ENCODE results near the gene SLCO4C1. TPM values are rescaled to one million over a fixed set of nuclear protein-coding genes. Genes with fewer than 3 reads are reported as not detected.
A peak's percentile ranks its signal among the peaks of the same experiment; 100 is the strongest.

SLCO4C1 gene
- total RNA-seq, 1 donor from 2014 or later, result 0.23 TPM

DNA sequence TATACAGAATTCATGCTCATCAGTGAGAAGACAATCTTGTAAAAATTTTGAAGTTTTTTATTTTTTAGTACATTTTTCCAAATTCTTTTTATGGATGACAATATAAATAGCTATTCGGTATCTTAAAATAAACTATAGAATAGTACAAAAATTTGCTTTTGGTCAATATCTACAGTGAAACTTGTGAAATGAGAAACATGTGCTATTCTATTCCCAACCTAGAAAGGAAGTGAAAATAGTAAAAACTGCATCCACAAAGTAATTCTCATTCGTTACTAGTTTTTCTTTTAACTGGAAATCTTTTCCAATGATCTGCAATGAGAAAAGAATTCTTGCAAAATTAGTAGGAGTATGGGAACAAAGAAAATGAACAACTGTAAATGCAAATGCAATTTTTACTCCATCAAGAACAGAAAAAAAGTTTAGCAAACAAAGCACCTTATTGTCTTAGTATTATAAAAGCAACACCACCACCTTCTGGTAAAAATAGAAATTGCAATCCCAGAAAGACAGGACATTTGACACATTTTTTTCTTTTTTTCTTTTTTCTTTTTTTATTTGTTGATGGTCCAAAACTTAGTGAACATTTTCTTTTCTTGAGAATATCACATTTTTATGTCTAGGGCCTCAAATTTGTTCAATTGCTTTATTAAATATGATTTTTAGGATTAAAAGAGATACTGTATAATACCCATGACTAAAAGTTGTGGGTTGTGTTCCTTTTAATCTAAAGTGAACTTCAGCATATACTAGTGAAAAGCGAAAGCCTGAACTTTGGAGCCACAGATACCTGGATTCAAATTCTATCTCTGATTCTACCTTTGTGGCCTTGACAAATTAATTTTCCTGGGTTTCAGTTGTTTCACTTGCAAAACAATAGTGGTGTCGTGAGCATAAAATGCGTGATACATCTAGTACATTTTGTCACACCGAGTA is 72.3 kb downstream of the SLCO4C1 start:
- H3K4me2 ChIP-seq (ENCODE audit: low read length), result no peak overlapping the region
- no peaks in the 10 kb centered on the region for H4K20me1 ChIP-seq (ENCODE audit: insufficient read depth, low read length)
- H3K9ac ChIP-seq (ENCODE audit: low read length), result no peak overlapping the region
- no peaks in the 10 kb centered on the region for H3K79me2 ChIP-seq (ENCODE audit: insufficient read depth, low read length)
- FAIRE-seq, result no peak
- Mint-ChIP-seq H3K4me1 (ENCODE audit: low read depth, unreplicated experiment) (no peaks in the 10 kb centered on the region), H3K4me3 (ENCODE audit: unreplicated experiment) (no peak overlapping the region), H3K36me3 (ENCODE audit: low read depth, unreplicated experiment) (no peaks in the 10 kb centered on the region), H3K9me3 (ENCODE audit: unreplicated experiment) (peaks cover 2% of the 10 kb centered on the region), H3K27me3 (ENCODE audit: low read depth, unreplicated experiment) (no peaks in the 10 kb centered on the region), H3K27ac (ENCODE audit: unreplicated experiment) (no peak overlapping the region)
- no peak for TF ChIP-seq EZH2 (IDR thresholded peaks at IDR 0.05; ENCODE audit: insufficient read depth, low read length)
- TF ChIP-seq, protein P1, sequence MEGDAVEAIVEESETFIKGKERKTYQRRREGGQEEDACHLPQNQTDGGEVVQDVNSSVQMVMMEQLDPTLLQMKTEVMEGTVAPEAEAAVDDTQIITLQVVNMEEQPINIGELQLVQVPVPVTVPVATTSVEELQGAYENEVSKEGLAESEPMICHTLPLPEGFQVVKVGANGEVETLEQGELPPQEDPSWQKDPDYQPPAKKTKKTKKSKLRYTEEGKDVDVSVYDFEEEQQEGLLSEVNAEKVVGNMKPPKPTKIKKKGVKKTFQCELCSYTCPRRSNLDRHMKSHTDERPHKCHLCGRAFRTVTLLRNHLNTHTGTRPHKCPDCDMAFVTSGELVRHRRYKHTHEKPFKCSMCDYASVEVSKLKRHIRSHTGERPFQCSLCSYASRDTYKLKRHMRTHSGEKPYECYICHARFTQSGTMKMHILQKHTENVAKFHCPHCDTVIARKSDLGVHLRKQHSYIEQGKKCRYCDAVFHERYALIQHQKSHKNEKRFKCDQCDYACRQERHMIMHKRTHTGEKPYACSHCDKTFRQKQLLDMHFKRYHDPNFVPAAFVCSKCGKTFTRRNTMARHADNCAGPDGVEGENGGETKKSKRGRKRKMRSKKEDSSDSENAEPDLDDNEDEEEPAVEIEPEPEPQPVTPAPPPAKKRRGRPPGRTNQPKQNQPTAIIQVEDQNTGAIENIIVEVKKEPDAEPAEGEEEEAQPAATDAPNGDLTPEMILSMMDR (IDR thresholded peaks at IDR 0.05; ENCODE audit: insufficient read depth, low read depth, low read length), result peak; percentile 59
- no peak overlapping the region for H3K4me3 ChIP-seq (ENCODE audit: insufficient read depth, low read depth, low read length)
- H3K27ac ChIP-seq (ENCODE audit: low read depth, low read length), result no peak overlapping the region
- H3K36me3 ChIP-seq (ENCODE audit: insufficient read depth, low read length), result no peaks in the 10 kb centered on the region
- peak; percentile 7 for DNase-seq (ENCODE audit: low read depth)
- H3K27me3 ChIP-seq (ENCODE audit: insufficient read depth, low read length), result no peaks in the 10 kb centered on the region
- H2AFZ ChIP-seq (ENCODE audit: low read depth, low read length), result no peak overlapping the region
- no peaks in the 10 kb centered on the region for H3K9me3 ChIP-seq (ENCODE audit: insufficient read depth, low read depth, low read length)
- H3K4me1 ChIP-seq (ENCODE audit: insufficient read depth, low read length), result no peaks in the 10 kb centered on the region

DNA sequence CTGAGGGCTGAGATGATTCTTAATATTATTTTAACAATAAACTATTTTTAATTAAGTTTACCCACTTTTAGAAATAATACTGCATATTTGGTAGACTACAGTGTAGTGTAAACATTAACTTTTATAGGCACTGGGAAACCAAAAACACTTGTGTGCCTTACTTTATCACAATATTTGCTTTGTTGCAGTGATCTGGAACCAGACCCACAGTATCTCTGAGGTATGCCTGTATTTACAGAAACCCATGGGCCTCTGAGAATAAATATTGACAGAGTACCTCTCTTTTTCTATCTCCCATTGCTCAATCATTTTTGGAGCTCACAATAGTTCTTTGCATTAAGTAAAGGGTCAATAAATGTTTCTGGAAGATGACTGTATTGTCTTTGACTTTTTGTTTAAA is 73.3 kb downstream of the SLCO4C1 start:
- H3K4me3 ChIP-seq (ENCODE audit: insufficient read depth, low read depth, low read length), result no peak overlapping the region
- H4K20me1 ChIP-seq (ENCODE audit: insufficient read depth, low read length), result no peaks in the 10 kb centered on the region
- Mint-ChIP-seq H3K36me3 (ENCODE audit: low read depth, unreplicated experiment) (no peaks in the 10 kb centered on the region), H3K4me3 (ENCODE audit: unreplicated experiment) (no peak overlapping the region), H3K27ac (ENCODE audit: unreplicated experiment) (no peak overlapping the region), H3K9me3 (ENCODE audit: unreplicated experiment) (peaks cover 2% of the 10 kb centered on the region), H3K27me3 (ENCODE audit: low read depth, unreplicated experiment) (no peaks in the 10 kb centered on the region), H3K4me1 (ENCODE audit: low read depth, unreplicated experiment) (no peaks in the 10 kb centered on the region)
- no peaks in the 10 kb centered on the region for H3K9me3 ChIP-seq (ENCODE audit: insufficient read depth, low read depth, low read length)
- H2AFZ ChIP-seq (ENCODE audit: low read depth, low read length), result no peak overlapping the region
- H3K4me1 ChIP-seq (ENCODE audit: insufficient read depth, low read length), result no peaks in the 10 kb centered on the region
- TF ChIP-seq, protein P1 (IDR thresholded peaks at IDR 0.05; ENCODE audit: insufficient read depth, low read depth, low read length), result no peak
- TF ChIP-seq EZH2 (IDR thresholded peaks at IDR 0.05; ENCODE audit: insufficient read depth, low read length), result no peak
- no peaks in the 10 kb centered on the region for H3K79me2 ChIP-seq (ENCODE audit: insufficient read depth, low read length)
- no peak overlapping the region for H3K9ac ChIP-seq (ENCODE audit: low read length)
- H3K4me2 ChIP-seq (ENCODE audit: low read length), result no peak overlapping the region
- no peaks in the 10 kb centered on the region for H3K36me3 ChIP-seq (ENCODE audit: insufficient read depth, low read length)
- no peaks in the 10 kb centered on the region for H3K27me3 ChIP-seq (ENCODE audit: insufficient read depth, low read length)
- no peak for FAIRE-seq
- H3K27ac ChIP-seq (ENCODE audit: low read depth, low read length), result no peak overlapping the region
- DNase-seq (ENCODE audit: low read depth), result no peak

DNA sequence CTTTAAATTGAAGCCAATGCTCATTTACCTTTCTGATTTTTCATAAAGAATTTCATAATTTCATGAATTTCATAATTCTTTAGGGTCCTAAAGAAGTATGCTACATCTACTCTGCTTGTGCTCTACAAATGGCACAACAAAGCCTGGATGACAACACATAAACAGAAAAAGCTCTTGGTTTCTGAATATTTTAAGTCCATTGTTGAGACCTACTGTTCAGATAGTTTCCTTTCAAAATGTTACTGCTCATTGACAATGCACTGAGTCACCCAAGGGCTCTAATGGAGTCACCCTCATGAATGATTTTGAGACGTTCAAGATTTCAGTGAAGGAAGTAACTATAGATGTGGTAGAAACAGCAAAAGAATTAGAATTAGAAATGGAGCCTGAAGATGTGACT is 74.1 kb downstream of the SLCO4C1 start:
- Mint-ChIP-seq H3K36me3 (ENCODE audit: low read depth, unreplicated experiment) (no peaks in the 10 kb centered on the region), H3K4me3 (ENCODE audit: unreplicated experiment) (no peak overlapping the region), H3K9me3 (ENCODE audit: unreplicated experiment) (peaks cover 2% of the 10 kb centered on the region), H3K27me3 (ENCODE audit: low read depth, unreplicated experiment) (no peaks in the 10 kb centered on the region), H3K4me1 (ENCODE audit: low read depth, unreplicated experiment) (no peaks in the 10 kb centered on the region), H3K27ac (ENCODE audit: unreplicated experiment) (no peak overlapping the region)
- Histone ChIP-seq H3K9me3 (ENCODE audit: insufficient read depth, low read depth, low read length) (no peaks in the 10 kb centered on the region), H3K27ac (ENCODE audit: low read depth, low read length) (no peak overlapping the region), H3K79me2 (ENCODE audit: insufficient read depth, low read length) (no peaks in the 10 kb centered on the region), H2AFZ (ENCODE audit: low read depth, low read length) (no peak overlapping the region), H3K9ac (ENCODE audit: low read length) (no peak overlapping the region), H3K27me3 (ENCODE audit: insufficient read depth, low read length) (no peaks in the 10 kb centered on the region), H3K4me1 (ENCODE audit: insufficient read depth, low read length) (no peaks in the 10 kb centered on the region), H3K4me3 (ENCODE audit: insufficient read depth, low read depth, low read length) (no peak overlapping the region), H3K36me3 (ENCODE audit: insufficient read depth, low read length) (no peaks in the 10 kb centered on the region), H3K4me2 (ENCODE audit: low read length) (no peak overlapping the region), H4K20me1 (ENCODE audit: insufficient read depth, low read length) (no peaks in the 10 kb centered on the region)
- DNase-seq (ENCODE audit: low read depth) (no peak), FAIRE-seq (no peak)
- TF ChIP-seq EZH2 (IDR thresholded peaks at IDR 0.05; ENCODE audit: insufficient read depth, low read length), result no peak
- TF ChIP-seq, protein P1 (IDR thresholded peaks at IDR 0.05; ENCODE audit: insufficient read depth, low read depth, low read length), result no peak

All from astrocyte (in vitro differentiated cells and primary cell).